ENCODE measurements around the gene COPZ2.
A peak's percentile ranks its signal among the peaks of the same experiment; 100 is the strongest.

Gene COPZ2

DNA sequence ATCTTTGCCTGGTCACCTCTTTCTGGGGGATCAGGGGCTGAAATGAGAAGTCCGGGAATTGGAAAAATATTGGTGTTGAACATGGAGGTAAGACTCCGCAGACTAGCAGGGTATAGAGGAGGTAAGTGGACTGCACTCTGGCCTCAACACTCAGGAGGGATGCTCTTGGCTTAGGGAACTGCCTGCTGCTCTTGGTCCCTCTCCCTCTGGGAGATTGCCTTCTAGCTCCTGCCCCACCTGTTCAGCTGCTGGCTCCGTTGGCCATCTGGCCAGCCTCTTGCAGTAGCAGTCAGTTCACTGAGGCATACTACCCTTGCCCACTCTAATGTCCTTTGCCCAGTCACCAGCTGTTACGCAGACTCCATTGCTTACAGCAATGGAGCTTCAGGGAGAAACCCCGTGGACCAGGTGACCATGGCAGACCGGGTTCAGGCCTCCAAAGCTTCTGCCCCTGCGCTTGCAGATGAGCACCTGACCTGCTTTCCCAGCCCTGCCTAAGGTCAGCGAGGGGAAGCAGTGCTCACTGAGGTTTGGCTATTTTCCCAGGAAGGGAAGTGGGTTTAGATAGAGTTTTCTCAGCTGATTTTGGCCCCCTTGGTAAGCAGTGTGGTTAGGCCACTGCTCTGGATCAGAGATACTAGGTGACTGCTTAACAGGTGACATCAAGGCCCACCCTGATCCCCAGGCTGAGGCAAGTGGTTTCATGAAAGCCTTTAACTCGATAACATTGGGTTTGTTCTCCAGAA lies 54.8 kb downstream of the COPZ2 start:
- DNase-seq, result no peak

DNA sequence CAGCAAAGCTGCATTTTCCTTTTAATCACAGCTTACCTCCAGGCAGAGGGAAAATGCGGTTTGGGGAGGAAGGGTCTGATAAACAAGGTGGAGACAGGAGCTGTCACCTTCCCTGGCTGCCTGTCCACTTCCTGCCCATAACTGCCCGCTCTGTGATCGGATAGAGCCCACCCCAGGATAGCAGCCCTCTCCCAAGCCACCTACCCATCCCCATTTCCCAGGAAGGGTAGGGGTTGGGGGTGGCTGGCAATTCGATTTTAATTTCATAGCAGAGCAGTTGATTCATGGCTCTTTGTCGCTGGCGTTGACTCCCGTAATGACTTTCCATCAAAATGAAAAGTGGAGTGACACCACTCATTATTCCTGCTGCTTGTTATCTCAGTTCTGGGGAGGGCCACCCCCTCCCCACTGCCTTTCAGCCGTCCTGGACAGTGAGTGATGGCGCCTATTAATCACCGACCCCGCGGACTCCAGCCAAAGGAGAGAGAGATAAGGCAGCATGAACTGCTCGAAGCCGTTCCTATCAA lies 55.4 kb downstream of the COPZ2 start:
- no peak for DNase-seq

DNA sequence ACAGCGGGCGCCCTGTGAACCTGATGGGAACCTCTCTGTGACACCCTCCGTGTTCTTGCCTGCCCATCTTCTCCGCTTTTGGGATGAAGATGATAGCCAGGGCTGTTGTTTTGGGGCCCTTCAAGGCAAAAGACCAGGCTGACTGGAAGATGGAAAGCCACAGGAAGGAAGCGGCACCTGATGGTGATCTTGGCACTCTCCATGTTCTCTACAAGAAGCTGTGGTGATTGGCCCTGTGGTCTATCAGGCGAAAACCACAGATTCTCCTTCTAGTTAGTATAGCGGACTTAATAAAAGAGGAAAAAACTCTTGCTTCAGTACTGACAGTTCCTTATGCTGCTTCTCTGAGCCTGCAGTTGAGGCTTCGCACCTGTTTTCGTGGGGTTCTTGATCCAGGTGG lies 56.1 kb downstream of the COPZ2 start:
- peak in 1 of 2 donors; percentile 16 for DNase-seq

DNA sequence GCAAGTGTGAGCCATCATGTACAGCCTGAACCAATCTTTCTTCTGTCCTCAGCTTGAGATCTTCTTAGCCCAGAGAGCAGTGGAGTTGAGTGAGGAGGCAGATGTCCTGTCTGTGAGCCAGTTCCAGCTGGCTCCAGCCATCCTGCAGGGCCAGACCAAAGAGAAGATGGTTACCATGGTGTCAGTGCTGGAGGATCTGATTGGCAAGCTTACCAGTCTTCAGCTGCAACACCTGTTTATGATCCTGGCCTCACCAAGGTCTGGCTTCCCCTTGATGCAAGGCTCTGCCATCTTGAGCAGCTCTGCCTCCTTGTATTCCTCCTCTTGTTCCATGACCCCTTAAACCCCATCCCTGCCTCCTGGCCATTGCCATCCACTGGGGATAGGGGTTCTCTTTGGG lies 57.1 kb downstream of the COPZ2 start:
- DNase-seq, result no peak

DNA sequence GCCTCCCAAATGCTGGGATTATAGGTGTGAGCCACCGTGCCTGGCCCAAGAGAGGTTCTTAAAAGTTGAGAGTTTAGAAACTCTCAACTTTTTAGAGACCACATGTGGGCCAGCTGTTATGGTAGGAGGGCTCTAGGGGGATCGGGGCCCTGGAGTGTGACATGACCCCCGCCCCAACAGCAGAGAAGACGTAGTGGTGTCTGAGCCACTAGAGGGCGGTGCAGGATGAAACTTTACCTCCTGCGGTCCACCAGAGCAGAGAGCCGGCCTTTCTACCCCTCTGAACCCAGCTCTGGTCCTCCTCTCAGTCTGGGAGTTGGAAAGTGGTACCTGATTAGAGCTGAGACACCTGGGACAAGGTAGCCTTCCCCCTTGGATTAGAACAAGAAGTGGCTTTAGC lies 59.3 kb downstream of the COPZ2 start:
- peak; percentile 51 to 60 for DNase-seq

Data from CD4-positive, alpha-beta T cell treated with Interleukin-4 for 1 hour (primary cell).